K562 (cell line): ENCODE data around the gene AQP4. TPM values are rescaled to one million over a fixed set of nuclear protein-coding genes. Genes with fewer than 3 reads are reported as not detected.

ENCODE experiments used
- ATAC-seq: fragments of 200-7000 bp; cut with Tn5 transposase; 3 replicates; pipeline ENCODE4 v1.9.1; 2020; ENCODE audit warnings: moderate library complexity
- Bru-seq: library from RNA; stranded (reverse); fragments of 400-500 nt; gene quantifications from one replicate; lab custom pipeline; 2021; lab: Mats Ljungman, UMichigan
- BruChase-seq, 2 experiments: library from RNA; stranded (reverse); fragments of 400-500 nt; gene quantifications; one replicate each; lab custom pipeline; 2021; lab: Mats Ljungman, UMichigan
- BruUV-seq: library from RNA; stranded (reverse); fragments of 400-500 nt; replicated peaks from 2 replicates; lab custom pipeline; 2021; lab: Mats Ljungman, UMichigan
- CTCF ChIA-PET: fragments of 300-600 bp; formaldehyde crosslinking; extraction: SDS; loops from one replicate; lab custom pipeline; 2021; ENCODE audit warnings: low intra/inter-chr PET ratio; lab: Yijun Ruan, JAX
- POLR2A ChIA-PET: fragments of 300-600, 350-650 bp; sonication (Branson Sonifier 250); formaldehyde crosslinking; extraction: SDS; loops from one replicate; lab custom pipeline; 2021; ENCODE audit warnings: antibody characterized with exemption, inconsistent platforms; lab: Yijun Ruan, JAX
- DNase-seq, 4 experiments: peaks; one replicate each; pipeline versions ENCODE4 v3.0.0 to v3.0.0-alpha.2; 2011 to 2018; ENCODE audit warnings: low spot score in 3 of 4, mixed read lengths in 3 of 4; ENCODE audit errors: extremely low read depth in 1 of 4
- FAIRE-seq: peaks from 2 replicates; lab custom pipeline; 2011; peaks lifted over from hg19 to GRCh38; lab: Jason Lieb, UNC
- H2AFZ ChIP-seq: 2 replicates; pipeline ENCODE4 v1.6.0; 2011; ENCODE audit warnings: low read depth, low read length, control low read depth, inconsistent platforms
- H3K27ac ChIP-seq: fragments of 200-600 bp; 3 replicates; pipeline ENCODE4 v1.8.0; 2011; ENCODE audit warnings: low read depth, mild to moderate bottlenecking, control low read depth, inconsistent platforms, low read length, moderate library complexity, mixed read lengths; ENCODE audit errors: extremely low read depth
- H3K27me3 ChIP-seq, 2 experiments: fragments of 300-600 bp in 1 of 2; 2 replicates in 1 of 2; 3 replicates in 1 of 2; pipeline versions ENCODE4 v1.6.0 to v1.8.0; 2011; ENCODE audit warnings: inconsistent platforms in 2 of 2, low read length in 2 of 2, mild to moderate bottlenecking in 1 of 2, mixed read lengths in 1 of 2, moderate library complexity in 1 of 2; ENCODE audit not compliant: control insufficient read depth in 2 of 2, insufficient read depth in 2 of 2
- H3K36me3 ChIP-seq: fragments of 300-600 bp; 3 replicates; pipeline ENCODE4 v1.8.0; 2011; ENCODE audit warnings: mild to moderate bottlenecking, low read length, inconsistent platforms; ENCODE audit not compliant: control insufficient read depth, insufficient read depth
- H3K4me1 ChIP-seq, 2 experiments: fragments of 200-600 bp in 1 of 2; replicated peaks in 1 of 2; 2 replicates in 1 of 2; 3 replicates in 1 of 2; pipeline versions ENCODE4 v1.5.1 to v1.8.0; 2011; ENCODE audit warnings: inconsistent platforms in 2 of 2, low read length in 2 of 2, mild to moderate bottlenecking in 1 of 2, mixed read lengths in 1 of 2, moderate library complexity in 1 of 2; ENCODE audit not compliant: control insufficient read depth in 2 of 2, insufficient read depth in 2 of 2
- H3K4me2 ChIP-seq: 2 replicates; pipeline ENCODE4 v1.6.1; 2011; ENCODE audit warnings: low read length, control low read depth, inconsistent platforms, mixed read lengths; ENCODE audit not compliant: insufficient read depth
- H3K4me3 ChIP-seq: fragments of 200-600 bp; sonication (generic), shearing (Covaris generic); 2 replicates; pipeline ENCODE4 v1.5.1; 2016; ENCODE audit warnings: control low read depth, inconsistent platforms
- H3K79me2 ChIP-seq: fragments of 200-600 bp; 3 replicates; pipeline ENCODE4 v1.8.0; 2011; ENCODE audit warnings: low read length, inconsistent platforms; ENCODE audit not compliant: control insufficient read depth, insufficient read depth
- H3K9ac ChIP-seq, 2 experiments: 2 replicates each; pipeline versions ENCODE4 v1.6.0 to v1.6.1; 2011; ENCODE audit warnings: low read depth in 2 of 2, low read length in 2 of 2, control low read depth in 1 of 2, inconsistent platforms in 1 of 2, mild to moderate bottlenecking in 1 of 2, mixed read lengths in 1 of 2; ENCODE audit not compliant: insufficient read depth in 1 of 2
- H3K9me1 ChIP-seq: one replicate; pipeline ENCODE4 v1.6.0; 2011; ENCODE audit warnings: inconsistent platforms, mild to moderate bottlenecking, low read length, moderate library complexity; ENCODE audit not compliant: control insufficient read depth, insufficient read depth
- H3K9me3 ChIP-seq: replicated peaks from 2 replicates; pipeline ENCODE4 v1.5.1; 2011; ENCODE audit warnings: low read depth, low read length, inconsistent platforms; ENCODE audit not compliant: control insufficient read depth, insufficient read depth
- H4K20me1 ChIP-seq: replicated peaks from 2 replicates; pipeline ENCODE4 v1.6.1; 2011; ENCODE audit warnings: low read length, inconsistent platforms, mixed read lengths; ENCODE audit not compliant: control insufficient read depth, insufficient read depth
- SRSF1 ChIP-seq: fragments of 200-400 bp; formaldehyde crosslinking; IDR thresholded peaks from 2 replicates; pipeline ENCODE4 v1.6.1; 2017; ENCODE audit warnings: mild to moderate bottlenecking, low read depth, low read length, moderate library complexity
- ZNF77 ChIP-seq: fragments of 250-450 bp; sonication (Bioruptor Pico); IDR thresholded peaks from 2 replicates; pipeline ENCODE4 v1.5.0; 2020
- WGBS: fragments of 100-300 bp; shearing (Covaris generic); methylation state at CpG from one replicate; pipeline ENCODE4 v1.1.6; 2016; ENCODE audit warnings: low coverage, mixed read lengths; ENCODE audit not compliant: insufficient coverage; ENCODE audit errors: missing lambda C conversion rate; 5-methylcytosine and 5-hydroxymethylcytosine counted together
- in situ Hi-C: fragments of 300-500 bp; cut with MboI; formaldehyde crosslinking; loops from 4 replicates; pipeline ENCODE4 v1.15.0; 2018; ENCODE audit warnings: inconsistent platforms, mixed read lengths
- intact Hi-C: fragments of 100-400 bp; cut with micrococcal nuclease; formaldehyde crosslinking; loops from 2 replicates; pipeline ENCODE4 v1.14.2; 2022
- long read RNA-seq, 3 experiments: library from polyadenylated mRNA in 2 of 3; library from RNA in 1 of 3; unstranded in 2 of 3; stranded (forward) in 1 of 3; transcript quantifications; one replicate each; pipeline ENCODE4 v2.0.0, GENCODE V29; 2019 to 2022
- polyA minus RNA-seq, 3 experiments: library from RNA; depleted of rRNA, polyadenylated mRNA; stranded (reverse); fragments of >200 nt; gene quantifications; 2 replicates each; pipeline ENCODE4 v1.2.3, GENCODE V29; 2011
- polyA plus RNA-seq, 8 experiments: library from polyadenylated mRNA; depleted of rRNA in 4 of 8; stranded (reverse) in 5 of 8; unstranded in 3 of 8; fragments of >200 nt; fragmentation: Nextera tagmentation in 2 of 8; fragmentation: Illumina TruSeq in 1 of 8; extraction: Ambion mirVana in 2 of 8; extraction: Trizol in 1 of 8; gene quantifications; 2 replicates each; pipeline versions ENCODE4 v1.2.1 to v1.2.3, GENCODE V29; 2011 to 2014; ENCODE audit warnings: inconsistent platforms in 1 of 8, missing spikeins in 1 of 8
- total RNA-seq, 7 experiments: library from RNA; depleted of rRNA in 6 of 7; stranded (reverse); fragments of >200 nt in 6 of 7; fragmentation: Illumina TruSeq in 2 of 7; extraction: Trizol in 2 of 7; gene quantifications; 2 replicates each; pipeline versions ENCODE4 v1.2.1 to v1.2.3, GENCODE V29; 2011 to 2021; ENCODE audit warnings: low replicate concordance in 1 of 7

Gene AQP4, protein sequence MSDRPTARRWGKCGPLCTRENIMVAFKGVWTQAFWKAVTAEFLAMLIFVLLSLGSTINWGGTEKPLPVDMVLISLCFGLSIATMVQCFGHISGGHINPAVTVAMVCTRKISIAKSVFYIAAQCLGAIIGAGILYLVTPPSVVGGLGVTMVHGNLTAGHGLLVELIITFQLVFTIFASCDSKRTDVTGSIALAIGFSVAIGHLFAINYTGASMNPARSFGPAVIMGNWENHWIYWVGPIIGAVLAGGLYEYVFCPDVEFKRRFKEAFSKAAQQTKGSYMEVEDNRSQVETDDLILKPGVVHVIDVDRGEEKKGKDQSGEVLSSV
- total RNA-seq (2011; cell fraction: chromatin; rRNA removed; ENCODE audit: low replicate concordance), result not detected in 2 replicates
- total RNA-seq (2011; cell fraction: nucleolus; rRNA removed), result not detected in 2 replicates
- not detected in 2 replicates for total RNA-seq (2011; cell fraction: nucleoplasm; rRNA removed)
- total RNA-seq (2014; rRNA removed) (not detected in 2 replicates), total RNA-seq (2014; rRNA removed; fragmentation: Illumina TruSeq; extraction: Trizol) (not detected in 2 replicates), total RNA-seq (2015; rRNA removed; fragmentation: Illumina TruSeq; extraction: Trizol) (not detected in 2 replicates), total RNA-seq (2021) (0.18 and 0.31 TPM in 2 replicates), polyA plus RNA-seq (2011; rRNA removed) (not detected in 2 replicates), polyA plus RNA-seq (2014; fragmentation: Illumina TruSeq; extraction: Trizol) (not detected in 2 replicates), polyA plus RNA-seq (2014; fragmentation: Nextera tagmentation; extraction: Ambion mirVana) (not detected), polyA plus RNA-seq (2014; rRNA removed) (not detected in 2 replicates), polyA minus RNA-seq (2011; rRNA and poly(A)+ RNA removed) (not detected in 2 replicates), Bru-seq, nascent RNA (not detected), BruChase-seq, experiment 1, labeled RNA remaining after a 2-hour chase (not detected), BruChase-seq, experiment 2, labeled RNA remaining after a 6-hour chase (not detected)
- not detected in 2 replicates for polyA plus RNA-seq (2011; cell fraction: cytosol; rRNA removed)
- not detected in 2 replicates for polyA plus RNA-seq (2011; cell fraction: nucleus; rRNA removed)
- polyA plus RNA-seq (2012), result not detected in 2 replicates
- not detected in 2 replicates for polyA minus RNA-seq (2011; cell fraction: cytosol; rRNA and poly(A)+ RNA removed)
- polyA minus RNA-seq (2011; cell fraction: nucleus; rRNA and poly(A)+ RNA removed), result not detected in 2 replicates
- long read RNA-seq, experiment 1, result 0 reads
- long read RNA-seq, experiment 2, result 0 reads
- long read RNA-seq, experiment 3, result 0 reads

DNA sequence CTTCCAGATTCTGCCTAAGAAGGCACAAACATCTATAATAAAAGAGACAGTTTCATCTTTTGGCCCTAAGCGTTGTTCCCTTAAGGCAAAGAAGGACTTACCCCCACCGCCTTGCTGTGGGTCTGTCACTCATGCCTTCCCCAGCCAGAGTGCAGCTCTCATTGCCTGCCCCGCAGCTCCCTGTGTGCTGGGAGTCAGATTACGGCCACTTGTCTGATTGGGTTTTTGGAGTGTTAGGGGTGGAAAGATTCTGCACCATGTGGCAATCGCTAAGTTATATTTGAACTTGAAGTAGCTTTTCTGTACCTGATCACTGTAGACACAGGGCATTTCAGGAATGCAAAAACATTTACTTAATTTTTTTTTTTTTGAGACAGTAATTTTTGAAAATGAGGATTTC, at the start of gene AQP4:
Gene AQP4 (minus strand): TSS at position 151 of the 400 bp plus-strand sequence. CDS start 18 bp downstream, at position 133.
- no peaks in the 10 kb centered on the region for H3K27me3 ChIP-seq
- FAIRE-seq (no peak), ATAC-seq (no peak)
- H3K4me3 ChIP-seq, result no peak within 1 kb of the TSS
- in situ Hi-C loops, result no loop called here
- ChIA-PET CTCF (no interaction called here), POLR2A (no interaction called here)
- WGBS, result 0% methylated on average over 5 of the region's 5 CpGs
- no peak within 1 kb of the TSS for H3K4me2 ChIP-seq
- H3K36me3 ChIP-seq, result no peaks in the 10 kb centered on the region
- H3K9me1 ChIP-seq, result no peaks in the 10 kb centered on the region
- no peaks in the 10 kb centered on the region for H4K20me1 ChIP-seq
- H3K79me2 ChIP-seq, result no peaks in the 10 kb centered on the region
- TF ChIP-seq ZNF77 (no peak), SRSF1 (no peak)
- TF ChIP-seq, all 486 proteins: peak for 0
- intact Hi-C loops, result no loop called here
- Histone ChIP-seq H3K9me3 (no peaks in the 10 kb centered on the region), H3K4me1 (no peaks in the 10 kb centered on the region), H3K27ac (no peak within 1 kb of the TSS), H2AFZ (no peak within 1 kb of the TSS), H3K9ac (no peak within 1 kb of the TSS)
- DNase-seq, result no peak
- no TSS peak for BruUV-seq
